HG02840 (cell line): ENCODE results near the gene RAB14.
"Not testable (repeated sequence)": the region's sequence is repeated elsewhere in the genome, so short reads cannot be mapped to it uniquely, and the experiment has no call there.

ENCODE experiments used
- ATAC-seq: cut with Tn5 transposase; IDR thresholded peaks from one replicate; pipeline ENCODE4 v1.9.1; 2021; ENCODE audit warnings: mild to moderate bottlenecking, moderate library complexity, moderate number of reproducible peaks; ENCODE audit not compliant: unreplicated experiment, low FRiP score

Gene RAB14

DNA sequence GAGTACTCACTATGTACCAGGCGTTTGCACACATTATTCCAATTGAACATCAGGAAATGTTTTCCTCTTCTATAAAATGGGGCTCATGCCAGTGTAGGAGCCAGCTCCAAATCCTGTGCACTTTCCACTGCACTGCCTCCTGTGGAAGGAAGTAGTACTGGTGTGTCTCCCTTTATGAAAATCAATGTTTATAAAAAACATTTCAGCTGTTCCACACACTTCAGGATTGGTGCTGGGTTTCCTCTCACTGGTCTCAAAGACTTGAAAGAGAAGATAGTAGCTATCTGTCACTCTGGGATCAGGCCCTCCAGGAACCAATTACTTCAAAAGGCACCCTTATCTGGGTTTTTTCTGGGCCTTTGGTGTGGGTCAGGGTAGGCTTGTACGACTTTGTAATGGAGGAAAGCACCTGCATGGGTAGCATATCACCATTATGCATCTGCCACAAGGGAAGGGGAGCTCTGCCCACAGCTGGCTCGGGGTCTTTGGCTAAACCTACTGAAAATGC lies 32.5 kb downstream of the RAB14 start:
- ATAC-seq = no peak

DNA sequence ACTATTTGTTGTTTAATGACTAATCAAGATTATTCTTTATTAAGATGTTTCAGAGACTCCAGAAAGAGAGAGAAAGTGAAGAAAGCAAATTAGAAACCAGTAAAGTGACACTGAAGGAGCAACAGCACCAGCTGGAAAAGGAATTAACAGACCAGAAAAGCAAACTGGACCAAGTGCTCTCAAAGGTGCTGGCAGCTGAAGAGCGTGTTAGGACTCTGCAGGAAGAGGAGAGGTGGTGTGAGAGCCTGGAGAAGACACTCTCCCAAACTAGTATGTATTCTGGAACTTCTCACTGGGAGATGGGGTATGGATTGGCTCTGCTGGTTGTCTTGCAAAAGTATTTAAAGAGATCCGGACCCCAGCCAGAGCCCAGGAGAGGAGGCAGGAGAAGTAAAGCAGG lies 33.6 kb downstream of the RAB14 start:
- no peak for ATAC-seq

DNA sequence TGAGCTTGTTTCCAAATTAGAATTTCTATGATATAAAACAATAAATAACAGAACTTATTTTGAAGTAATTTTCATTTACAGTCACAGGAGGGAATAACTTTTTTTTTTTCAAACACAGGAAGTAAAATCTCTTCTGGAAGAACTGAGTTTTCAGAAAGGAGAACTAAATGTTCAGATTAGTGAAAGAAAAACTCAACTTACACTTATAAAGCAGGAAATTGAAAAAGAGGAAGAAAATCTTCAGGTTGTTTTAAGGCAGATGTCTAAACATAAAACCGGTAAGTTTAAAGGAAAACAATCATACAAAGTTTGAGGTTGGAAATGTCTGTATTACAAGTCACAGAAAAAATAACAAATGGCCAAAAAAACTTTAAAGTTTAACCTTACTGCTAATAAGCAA lies 41.6 kb downstream of the RAB14 start:
- ATAC-seq = no peak

DNA sequence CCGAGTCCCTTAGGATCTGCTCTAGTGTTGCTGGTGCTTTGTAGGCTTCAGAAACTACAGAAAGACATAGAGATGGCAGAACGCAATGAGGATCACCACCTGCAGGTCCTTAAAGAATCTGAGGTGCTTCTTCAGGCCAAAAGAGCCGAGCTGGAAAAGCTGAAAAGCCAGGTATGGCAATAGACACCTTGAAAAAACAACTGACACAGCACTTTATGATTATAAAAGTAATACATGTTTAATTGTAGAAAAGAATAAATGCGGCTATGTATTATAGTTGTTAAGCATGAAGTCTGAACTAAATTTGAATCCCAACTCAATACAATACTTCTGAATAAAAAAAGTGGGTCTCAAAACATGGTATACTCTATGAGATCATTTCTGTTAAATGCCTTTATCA lies 43.7 kb downstream of the RAB14 start:
- ATAC-seq = no peak

DNA sequence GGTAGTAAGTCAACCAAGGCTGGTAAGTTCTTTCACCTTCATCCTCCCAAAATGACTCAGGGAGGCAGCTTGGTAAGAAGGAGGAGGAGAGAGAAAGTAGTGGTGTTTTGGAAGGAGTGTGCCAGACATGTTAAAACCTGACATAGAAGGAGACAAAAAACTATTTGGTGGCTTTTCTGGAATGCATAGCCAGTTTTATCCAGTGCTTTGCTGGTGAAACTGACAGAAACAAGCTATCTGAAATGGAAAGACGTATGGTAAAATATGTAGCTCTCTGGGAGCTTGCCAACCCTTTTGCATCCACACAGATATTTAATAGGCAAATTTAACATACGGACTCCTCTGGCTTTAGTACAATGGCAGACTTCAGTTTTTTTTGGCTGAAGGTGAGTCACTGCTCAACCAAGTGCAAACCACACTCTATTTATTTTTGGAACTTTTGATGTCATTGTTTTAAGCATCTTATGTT lies 45.4 kb downstream of the RAB14 start:
- peak; percentile 64 for ATAC-seq

DNA sequence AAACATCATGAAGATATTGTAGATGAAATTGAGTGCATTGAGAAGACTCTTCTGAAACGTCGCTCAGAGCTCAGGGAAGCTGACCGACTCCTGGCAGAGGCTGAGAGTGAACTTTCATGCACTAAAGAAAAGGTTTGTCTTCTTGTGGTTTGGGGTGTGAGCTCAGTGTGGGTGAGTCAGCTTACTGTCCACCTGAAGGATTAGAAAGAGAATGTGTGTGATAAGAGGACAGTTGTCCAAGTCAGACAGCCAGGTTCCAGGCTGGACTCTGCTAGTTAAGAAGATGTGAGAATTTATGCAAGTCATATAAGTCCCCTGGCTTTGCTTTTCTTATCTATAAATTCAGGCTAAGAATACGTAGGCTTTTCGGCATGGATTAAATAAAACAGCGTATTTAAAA lies 46.9 kb downstream of the RAB14 start:
- no peak for ATAC-seq

DNA sequence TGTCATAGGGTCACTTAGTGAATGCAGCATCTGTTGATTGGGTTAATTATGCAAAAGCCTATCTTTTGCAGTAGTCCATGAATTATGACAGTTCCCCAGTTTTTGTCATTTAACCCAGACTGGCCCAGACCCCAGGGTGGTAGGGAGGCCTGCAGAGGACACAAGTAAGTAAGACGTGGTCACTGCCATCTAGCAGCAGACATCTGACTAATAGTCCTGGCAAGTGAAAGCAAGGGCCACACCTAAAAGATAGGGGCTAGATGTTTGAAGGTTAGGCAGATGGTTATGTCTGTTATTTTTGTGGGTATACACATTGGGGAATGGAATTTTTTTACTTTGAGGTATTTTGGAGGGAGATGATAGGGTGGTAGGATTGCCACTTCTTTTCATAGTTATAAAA lies 48.0 kb downstream of the RAB14 start:
- ATAC-seq = no peak

DNA sequence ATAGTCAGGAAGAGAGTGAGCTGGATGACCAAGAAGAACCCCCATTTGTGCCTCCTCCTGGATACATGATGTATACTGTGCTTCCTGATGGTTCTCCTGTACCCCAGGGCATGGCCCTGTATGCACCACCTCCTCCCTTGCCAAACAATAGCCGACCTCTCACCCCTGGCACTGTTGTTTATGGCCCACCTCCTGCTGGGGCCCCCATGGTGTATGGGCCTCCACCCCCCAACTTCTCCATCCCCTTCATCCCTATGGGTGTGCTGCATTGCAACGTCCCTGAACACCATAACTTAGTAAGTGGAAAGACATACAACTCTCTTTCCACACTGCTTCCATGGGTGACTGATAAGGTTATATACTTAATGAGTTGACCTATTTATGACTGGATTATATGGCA lies 51.5 kb downstream of the RAB14 start:
- ATAC-seq = no peak

DNA sequence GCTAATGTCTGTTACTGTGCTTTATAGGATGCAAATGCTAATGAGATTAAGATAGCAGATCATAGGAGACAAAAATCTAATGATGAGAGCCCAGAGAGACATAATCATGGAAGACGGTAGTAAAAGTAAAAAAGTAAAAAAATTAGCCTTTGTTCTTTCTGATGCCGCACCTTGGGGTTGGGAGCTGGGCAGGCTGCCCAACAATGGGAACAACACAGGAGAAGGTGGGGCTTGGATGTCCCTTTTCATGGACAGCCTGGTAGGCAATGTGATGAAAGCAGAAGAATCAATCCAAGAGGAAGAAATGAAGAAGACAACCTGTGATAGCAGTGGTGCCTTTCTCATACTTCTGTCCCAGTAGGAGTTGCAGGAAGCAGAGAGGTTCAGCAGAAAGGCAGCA lies 57.2 kb downstream of the RAB14 start:
- no peak for ATAC-seq

DNA sequence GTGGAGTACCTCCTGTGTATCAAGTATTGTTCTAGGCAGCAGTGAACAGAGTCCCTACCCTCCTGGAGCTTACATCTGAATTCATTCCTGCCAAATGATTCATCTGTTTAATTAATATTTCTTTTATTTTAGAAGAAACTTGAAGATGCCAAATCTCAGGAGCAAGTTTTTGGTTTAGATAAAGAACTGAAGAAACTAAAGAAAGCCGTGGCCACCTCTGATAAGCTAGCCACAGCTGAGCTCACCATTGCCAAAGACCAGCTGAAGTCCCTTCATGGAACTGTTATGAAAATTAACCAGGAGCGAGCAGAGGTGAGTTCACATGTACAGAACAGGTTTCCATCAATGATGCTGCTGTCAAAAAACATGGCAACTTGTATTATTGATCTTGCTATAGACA lies 57.9 kb downstream of the RAB14 start:
- ATAC-seq = no peak

DNA sequence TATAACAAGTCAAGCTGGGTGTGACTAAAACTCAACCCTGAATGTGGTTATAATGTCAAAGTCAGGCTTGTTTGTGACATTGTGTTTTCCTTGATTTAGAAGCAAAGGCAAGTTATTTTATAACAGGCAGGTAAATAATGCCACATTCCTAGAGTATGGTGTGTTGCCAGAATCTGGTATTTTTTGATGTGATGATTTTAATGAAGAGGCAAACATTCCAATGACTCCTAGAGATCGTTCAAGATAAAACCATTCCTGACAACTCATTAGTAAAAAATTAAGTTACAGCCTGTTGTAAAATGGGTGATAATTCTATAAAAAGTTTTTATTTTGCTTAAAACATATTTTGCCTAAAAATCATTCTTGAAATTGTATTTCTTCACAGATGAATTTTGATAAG lies 60.0 kb downstream of the RAB14 start:
- ATAC-seq = no peak

DNA sequence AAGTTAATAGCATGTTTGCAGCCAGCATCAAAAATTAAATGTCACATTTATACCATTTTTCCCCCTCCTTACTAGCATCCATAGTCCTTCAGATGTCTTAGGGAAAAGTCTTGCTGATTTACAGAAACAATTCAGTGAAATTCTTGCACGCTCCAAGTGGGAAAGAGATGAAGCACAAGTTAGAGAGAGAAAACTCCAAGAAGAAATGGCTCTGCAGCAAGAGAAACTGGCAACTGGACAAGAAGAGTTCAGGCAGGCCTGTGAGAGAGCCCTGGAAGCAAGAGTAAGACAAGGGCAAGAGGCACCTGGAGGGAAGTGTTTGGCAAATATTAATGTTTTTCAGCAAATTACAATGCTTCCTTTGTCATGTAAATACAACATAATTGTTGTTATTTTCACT lies 60.4 kb downstream of the RAB14 start:
- no peak for ATAC-seq

DNA sequence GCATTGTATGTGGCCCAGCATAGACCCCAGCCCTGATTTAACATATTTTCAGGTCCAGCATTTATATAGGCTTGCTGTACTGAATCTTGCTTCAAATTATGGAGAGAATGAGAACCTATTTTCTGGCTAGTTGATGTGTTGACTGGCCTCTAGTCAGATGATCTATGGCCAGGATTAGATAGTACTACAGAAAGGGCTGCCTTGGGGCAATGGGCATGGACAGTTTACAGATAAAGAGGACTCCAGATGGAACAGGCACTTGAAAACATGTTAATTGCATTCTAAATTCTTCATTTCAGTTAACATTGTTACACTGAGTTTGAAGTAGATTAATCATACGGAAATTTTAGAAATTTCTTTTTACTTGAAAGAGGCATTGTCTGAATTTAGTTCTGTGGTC lies 61.5 kb downstream of the RAB14 start:
- ATAC-seq = no peak

DNA sequence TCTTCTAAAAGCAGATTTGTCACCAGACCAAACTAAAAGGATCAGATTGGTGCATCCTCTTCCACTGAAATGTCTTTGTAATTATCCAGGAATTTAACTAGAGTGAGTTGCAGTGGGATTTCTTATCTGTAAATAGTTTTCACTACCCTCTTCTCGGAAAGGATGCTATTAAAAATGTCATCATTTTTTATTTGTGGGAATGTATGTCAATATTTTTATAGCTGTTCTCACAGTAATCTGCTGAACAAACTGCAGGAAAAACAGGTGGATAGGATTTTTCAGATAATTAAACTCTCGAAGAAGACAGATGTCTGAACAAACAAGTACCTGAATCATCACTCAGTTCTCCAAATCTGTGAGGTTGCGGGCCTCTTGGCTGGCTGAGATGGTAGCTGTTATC lies 62.7 kb downstream of the RAB14 start:
- no peak for ATAC-seq

DNA sequence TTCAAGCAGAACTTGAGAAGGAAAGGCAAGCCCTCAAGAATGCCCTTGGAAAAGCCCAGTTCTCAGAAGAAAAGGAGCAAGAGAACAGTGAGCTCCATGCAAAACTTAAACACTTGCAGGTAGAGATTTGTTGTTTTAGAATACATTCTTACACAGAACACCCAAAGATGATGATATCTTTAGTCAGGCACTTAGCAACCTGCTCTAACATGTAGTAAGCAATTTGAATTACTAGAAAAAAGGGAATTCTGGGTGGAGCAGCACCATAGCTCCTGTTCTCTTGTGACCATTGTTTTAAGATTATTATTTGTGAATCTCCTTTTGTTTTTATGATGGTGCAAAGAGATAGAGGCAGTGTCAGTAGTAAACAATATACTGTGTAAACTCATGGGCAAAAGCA lies 63.1 kb downstream of the RAB14 start:
- no peak for ATAC-seq

DNA sequence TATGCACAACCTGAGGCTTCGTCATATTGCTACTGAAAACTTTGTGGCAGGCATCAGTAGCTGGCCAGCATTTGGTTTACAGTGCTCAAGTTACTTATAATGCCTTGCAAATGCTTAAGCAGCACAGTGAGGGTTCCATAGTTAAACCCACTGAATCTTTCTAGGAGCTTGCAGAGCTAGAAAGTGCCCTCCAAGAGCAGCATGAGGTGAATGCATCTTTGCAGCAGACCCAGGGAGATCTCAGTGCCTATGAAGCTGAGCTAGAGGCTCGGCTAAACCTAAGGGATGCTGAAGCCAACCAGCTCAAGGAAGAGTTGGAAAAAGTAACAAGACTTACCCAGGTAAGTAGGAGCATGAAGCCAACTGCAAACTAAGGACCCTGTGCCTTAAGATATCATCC lies 66.0 kb downstream of the RAB14 start:
- no peak for ATAC-seq

DNA sequence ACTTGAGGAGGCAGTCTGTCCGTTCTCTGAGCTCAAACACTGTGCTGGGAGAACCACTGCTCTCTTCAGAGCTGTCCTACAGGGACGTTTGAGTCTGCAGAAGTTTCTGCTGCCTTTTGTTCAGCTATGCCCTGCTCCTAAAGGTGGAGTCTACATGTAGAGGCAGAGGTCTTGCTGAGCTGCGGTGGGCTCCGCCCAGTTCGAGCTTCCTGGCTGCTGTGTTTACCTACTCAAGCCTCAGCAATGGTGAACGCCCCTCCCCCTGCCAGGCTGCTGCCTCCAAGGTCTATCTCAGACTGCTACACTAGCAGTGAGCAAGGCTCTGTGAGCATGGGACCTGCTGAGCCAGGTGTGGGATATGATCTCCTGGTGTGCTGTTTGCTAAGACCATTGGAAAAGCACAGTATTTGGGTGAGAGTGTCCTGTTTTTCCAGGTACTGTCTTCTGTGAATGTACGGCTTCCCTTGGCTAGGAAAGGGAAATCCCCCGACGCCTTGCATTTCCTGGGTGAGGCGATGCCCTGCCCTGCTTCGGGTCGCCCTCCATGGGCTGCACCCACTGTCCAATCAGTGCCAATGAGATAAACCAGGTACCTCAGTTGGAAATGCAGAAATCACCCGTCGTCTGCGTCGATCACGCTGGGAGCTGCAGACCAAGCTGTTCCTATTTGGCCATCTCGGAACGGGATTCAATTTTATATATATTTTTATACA lies 68.4 kb downstream of the RAB14 start:
- ATAC-seq = no peak

DNA sequence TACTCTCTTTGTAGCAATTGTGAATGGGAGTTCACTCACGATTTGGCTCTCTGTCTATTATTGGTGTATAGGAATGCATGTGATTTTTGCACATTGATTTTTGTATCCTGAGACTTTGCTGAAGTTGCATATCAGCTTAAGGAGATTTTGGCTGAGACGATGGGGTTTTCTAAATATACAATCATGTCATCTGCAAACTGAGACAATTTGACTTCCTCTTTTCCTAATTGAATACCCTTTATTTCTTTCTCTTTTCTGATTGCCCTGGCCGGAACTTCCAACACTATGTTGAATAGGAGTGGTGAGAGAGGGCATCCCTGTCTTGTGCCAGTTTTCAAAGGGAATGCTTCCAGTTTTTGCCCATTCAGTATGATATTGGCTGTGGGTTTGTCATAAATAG lies 72.3 kb downstream of the RAB14 start:
- ATAC-seq = not testable (repeated sequence)
